GM18498 (cell line): ENCODE measurements around the gene PSAPL1.

Experiments used
- ATAC-seq: cut with Tn5 transposase; IDR thresholded peaks from one replicate; pipeline ENCODE4 v1.9.1; 2021; ENCODE audit warnings: mild to moderate bottlenecking, moderate library complexity; ENCODE audit not compliant: unreplicated experiment

The PSAPL1 gene

GRCh38 chr4:7384003-7384928, 50.5 kb downstream of the PSAPL1 start:
- no peak for ATAC-seq

- ATAC-seq: no peak
Observed at GRCh38 chr4:7383266-7383665, 51.5 kb downstream of the PSAPL1 start.

GRCh38 chr4:7382634-7383014, 52.1 kb downstream of the PSAPL1 start:
- no peak for ATAC-seq

- ATAC-seq: no peak
Observed at GRCh38 chr4:7381890-7382633, 52.7 kb downstream of the PSAPL1 start.

- no peak for ATAC-seq
Observed at GRCh38 chr4:7381221-7381889, 53.4 kb downstream of the PSAPL1 start.
